KOPT-K1 (cell line): ENCODE results near the gene CORO2B.

Experiments
- H3K27ac ChIP-seq: fragments of 200-600 bp; sonication (generic); 2 replicates; pipeline ENCODE4 v1.5.1; 2016; ENCODE audit warnings: antibody characterized with exemption, mild to moderate bottlenecking, low read depth, low read length; ENCODE audit not compliant: poor library complexity, severe bottlenecking
- H3K36me3 ChIP-seq: fragments of 200-600 bp; sonication (generic); 2 replicates; pipeline ENCODE4 v1.5.1; 2017; ENCODE audit warnings: antibody characterized with exemption, mild to moderate bottlenecking, low read length, moderate library complexity; ENCODE audit not compliant: insufficient read depth
- H3K9me3 ChIP-seq: fragments of 200-600 bp; sonication (generic); 2 replicates; pipeline ENCODE4 v1.5.1; 2017; ENCODE audit warnings: antibody characterized with exemption, low read length, mild to moderate bottlenecking; ENCODE audit not compliant: insufficient read depth, poor library complexity, severe bottlenecking

CORO2B gene, protein sequence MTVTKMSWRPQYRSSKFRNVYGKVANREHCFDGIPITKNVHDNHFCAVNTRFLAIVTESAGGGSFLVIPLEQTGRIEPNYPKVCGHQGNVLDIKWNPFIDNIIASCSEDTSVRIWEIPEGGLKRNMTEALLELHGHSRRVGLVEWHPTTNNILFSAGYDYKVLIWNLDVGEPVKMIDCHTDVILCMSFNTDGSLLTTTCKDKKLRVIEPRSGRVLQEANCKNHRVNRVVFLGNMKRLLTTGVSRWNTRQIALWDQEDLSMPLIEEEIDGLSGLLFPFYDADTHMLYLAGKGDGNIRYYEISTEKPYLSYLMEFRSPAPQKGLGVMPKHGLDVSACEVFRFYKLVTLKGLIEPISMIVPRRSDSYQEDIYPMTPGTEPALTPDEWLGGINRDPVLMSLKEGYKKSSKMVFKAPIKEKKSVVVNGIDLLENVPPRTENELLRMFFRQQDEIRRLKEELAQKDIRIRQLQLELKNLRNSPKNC

GRCh38 chr15:68578980-68579935 is at the start of gene CORO2B:
Gene CORO2B, plus strand, starts transcription at chr15:68578993. Its CDS starts 270 bp downstream, at chr15:68579263.
- H3K27ac ChIP-seq: no peak within 1 kb of the TSS
- peaks cover 9% of the 10 kb centered on the region for H3K9me3 ChIP-seq
- no peaks in the 10 kb centered on the region for H3K36me3 ChIP-seq

- Histone ChIP-seq H3K27ac (no peak overlapping the region), H3K36me3 (no peaks in the 10 kb centered on the region), H3K9me3 (peaks cover 6% of the 10 kb centered on the region)
Observed at GRCh38 chr15:68531387-68532179, 47.2 kb upstream of the CORO2B start.

DNA sequence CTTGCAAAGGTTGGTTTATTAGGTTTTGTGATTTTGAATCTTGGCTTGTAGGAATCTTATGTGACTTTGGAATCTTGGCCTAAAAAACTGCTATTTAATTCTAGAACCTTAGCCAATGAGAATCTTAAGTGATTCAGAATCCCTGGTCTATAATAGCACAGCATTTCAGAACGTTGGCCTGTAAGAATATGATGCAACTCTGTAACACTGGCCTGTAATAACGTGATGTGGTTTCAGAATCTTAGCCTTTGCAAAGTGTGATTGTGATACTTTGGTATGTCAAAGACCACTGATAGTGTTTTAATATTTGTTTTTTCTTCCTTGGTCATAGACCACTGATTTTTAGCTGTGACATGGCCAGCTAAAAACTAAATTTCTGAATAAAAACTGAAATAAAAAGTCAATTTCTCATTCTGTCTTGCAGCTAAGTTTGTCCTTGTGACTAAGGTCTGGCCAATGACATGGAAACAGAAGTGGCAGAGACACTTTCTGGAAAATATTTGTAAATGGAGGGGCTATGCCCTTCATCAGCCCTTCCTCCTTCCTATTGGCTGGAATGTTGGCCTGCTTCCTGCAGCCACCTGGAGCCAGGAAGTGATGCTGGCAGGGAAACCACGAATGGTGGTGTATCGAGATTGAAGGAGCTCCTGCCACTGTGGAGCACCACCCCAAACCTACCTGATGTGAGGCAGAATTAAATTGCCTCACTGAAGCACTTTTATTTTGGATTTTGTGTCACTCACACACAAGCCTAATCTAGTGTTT is 42.3 kb upstream of the CORO2B start:
- peaks cover 6% of the 10 kb centered on the region for H3K9me3 ChIP-seq
- H3K27ac ChIP-seq: no peak overlapping the region
- no peaks in the 10 kb centered on the region for H3K36me3 ChIP-seq

- peaks cover 4% of the 10 kb centered on the region for H3K9me3 ChIP-seq
- no peak overlapping the region for H3K27ac ChIP-seq
- H3K36me3 ChIP-seq: no peaks in the 10 kb centered on the region
Observed at GRCh38 chr15:68537097-68537496, 41.7 kb upstream of the CORO2B start.

GRCh38 chr15:68537506-68537905 is 41.3 kb upstream of the CORO2B start:
- no peaks in the 10 kb centered on the region for H3K9me3 ChIP-seq
- H3K27ac ChIP-seq: no peak overlapping the region
- H3K36me3 ChIP-seq: no peaks in the 10 kb centered on the region

DNA sequence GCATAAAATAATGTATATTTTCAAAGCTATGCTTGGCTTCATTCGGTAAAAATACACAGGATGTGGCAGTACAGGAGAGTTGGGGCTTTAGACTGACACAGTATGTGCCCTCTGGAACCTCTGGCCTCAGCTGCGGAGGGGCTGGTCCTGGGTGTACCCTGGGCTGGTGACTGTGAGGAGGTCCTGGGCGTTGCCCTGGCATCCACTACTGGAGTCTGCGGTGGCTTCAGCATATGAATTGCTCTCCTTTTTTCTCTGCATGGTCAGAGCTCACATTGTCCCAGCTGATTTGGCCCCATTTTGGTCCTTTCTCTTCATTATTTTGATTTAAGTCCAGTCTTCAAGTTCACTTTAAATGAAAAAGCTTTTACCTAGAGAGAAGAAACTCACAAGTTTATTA is 40.5 kb upstream of the CORO2B start:
- Histone ChIP-seq H3K9me3 (no peaks in the 10 kb centered on the region), H3K36me3 (no peaks in the 10 kb centered on the region), H3K27ac (no peak overlapping the region)

- H3K36me3 ChIP-seq: no peaks in the 10 kb centered on the region
- H3K9me3 ChIP-seq: no peaks in the 10 kb centered on the region
- H3K27ac ChIP-seq: no peak overlapping the region
Observed at GRCh38 chr15:68541743-68542142, 37.0 kb upstream of the CORO2B start.

- Histone ChIP-seq H3K36me3 (no peaks in the 10 kb centered on the region), H3K27ac (no peak overlapping the region), H3K9me3 (no peaks in the 10 kb centered on the region)
Observed at GRCh38 chr15:68542348-68542747, 36.4 kb upstream of the CORO2B start.

- Histone ChIP-seq H3K9me3 (no peaks in the 10 kb centered on the region), H3K27ac (no peak overlapping the region)
Observed at GRCh38 chr15:68542771-68543164, 36.0 kb upstream of the CORO2B start.

DNA sequence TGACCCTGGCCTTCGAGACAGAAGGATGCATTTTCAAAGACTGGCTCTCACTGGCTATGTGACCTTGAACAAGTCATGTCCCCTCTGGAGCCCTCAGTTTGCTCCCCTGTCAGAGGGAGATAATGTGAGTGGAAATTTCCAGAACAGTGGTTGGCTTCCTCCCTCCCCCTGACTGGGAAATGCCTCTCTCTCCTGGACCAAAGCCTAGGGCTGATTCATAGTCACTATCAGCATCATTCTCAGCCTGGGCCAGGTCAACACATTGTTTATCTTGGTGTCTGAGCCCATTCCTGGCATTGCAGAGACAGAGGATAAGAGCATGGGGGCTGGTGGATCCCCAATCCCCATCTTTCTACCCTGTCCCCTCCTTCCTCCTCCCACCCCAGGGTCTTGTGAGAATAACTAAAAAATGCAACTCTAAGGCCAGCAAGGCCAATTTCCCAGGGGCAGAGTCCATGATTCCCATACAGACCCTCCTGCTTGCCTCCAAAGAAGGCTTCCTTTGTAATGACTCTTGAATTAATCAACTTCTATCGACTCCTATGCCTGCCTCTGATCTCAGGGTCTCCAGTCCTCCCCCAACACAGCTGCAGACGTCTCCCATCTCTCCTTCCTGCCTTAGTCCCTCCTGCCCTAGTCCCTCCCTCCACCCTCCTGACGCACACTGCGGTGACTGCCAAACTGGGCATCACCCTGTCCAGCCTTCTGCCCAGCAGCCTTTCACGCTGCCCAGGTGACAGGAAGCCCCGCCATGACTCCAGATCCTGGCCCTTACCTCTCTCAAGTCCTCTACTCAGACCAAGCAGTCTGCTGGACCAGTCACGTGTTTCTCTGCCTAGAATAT is 35.4 kb upstream of the CORO2B start:
- no peaks in the 10 kb centered on the region for H3K9me3 ChIP-seq

More at GRCh38 chr15:68542771-68543164, 36.0 kb upstream of the CORO2B start:
- H3K36me3 ChIP-seq: no peaks in the 10 kb centered on the region

GRCh38 chr15:68546318-68546717 is 32.5 kb upstream of the CORO2B start:
- H3K27ac ChIP-seq: no peak overlapping the region
- no peaks in the 10 kb centered on the region for H3K9me3 ChIP-seq
- no peaks in the 10 kb centered on the region for H3K36me3 ChIP-seq

More for the DNA sequence above, 35.4 kb upstream of the CORO2B start:
- no peaks in the 10 kb centered on the region for H3K36me3 ChIP-seq
- no peak overlapping the region for H3K27ac ChIP-seq

DNA sequence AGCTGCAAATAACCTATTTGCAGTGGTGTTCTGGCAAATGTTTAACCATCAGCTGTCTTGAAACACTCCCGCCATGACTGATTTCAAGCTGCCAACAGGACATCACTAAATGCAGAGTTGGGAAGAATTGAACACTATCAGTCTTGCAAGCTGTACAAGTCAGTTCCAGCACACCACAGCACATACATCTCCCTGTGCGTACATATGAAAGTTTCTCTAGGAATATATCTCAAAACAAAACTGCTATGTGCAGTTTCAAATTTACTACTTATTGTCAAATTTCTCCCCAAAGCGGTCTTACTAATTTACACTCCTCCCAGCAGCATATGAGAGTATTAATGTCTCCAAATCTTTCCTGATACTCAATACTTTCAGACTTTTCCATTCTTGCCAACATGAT is 30.4 kb upstream of the CORO2B start:
- Histone ChIP-seq H3K27ac (no peak overlapping the region), H3K9me3 (no peaks in the 10 kb centered on the region), H3K36me3 (no peaks in the 10 kb centered on the region)

GRCh38 chr15:68550004-68550403 is 28.8 kb upstream of the CORO2B start:
- no peaks in the 10 kb centered on the region for H3K36me3 ChIP-seq
- no peaks in the 10 kb centered on the region for H3K9me3 ChIP-seq
- H3K27ac ChIP-seq: no peak overlapping the region
